CD4-positive, alpha-beta T cell treated with Interleukin-17A for 1 hour (primary cell): ENCODE results near the gene ZDHHC3.

ENCODE experiments used
- DNase-seq: peaks from one replicate; pipeline ENCODE4 v3.0.0-alpha.2; 2020

ZDHHC3 gene

DNA sequence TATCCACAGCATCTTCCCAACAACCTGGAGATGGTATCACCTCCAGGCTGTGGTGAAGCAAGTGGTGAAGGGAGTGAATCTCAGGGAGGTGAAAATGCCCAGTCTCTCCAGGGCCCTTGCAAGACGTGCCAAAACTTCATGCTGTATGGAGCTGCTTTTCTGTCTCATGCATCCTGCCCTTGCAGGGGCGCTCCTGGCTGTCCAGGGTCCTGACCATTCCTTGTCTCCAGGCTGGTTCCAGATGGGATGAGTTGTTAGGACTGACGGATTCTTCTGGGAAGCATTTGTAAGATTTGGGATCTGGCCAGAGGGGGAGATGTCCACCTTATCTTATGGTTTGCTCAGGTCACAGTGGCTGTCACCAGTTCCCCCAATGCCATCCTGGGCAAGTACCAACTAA lies 85.7 kb downstream of the ZDHHC3 start:
- no peak for DNase-seq

DNA sequence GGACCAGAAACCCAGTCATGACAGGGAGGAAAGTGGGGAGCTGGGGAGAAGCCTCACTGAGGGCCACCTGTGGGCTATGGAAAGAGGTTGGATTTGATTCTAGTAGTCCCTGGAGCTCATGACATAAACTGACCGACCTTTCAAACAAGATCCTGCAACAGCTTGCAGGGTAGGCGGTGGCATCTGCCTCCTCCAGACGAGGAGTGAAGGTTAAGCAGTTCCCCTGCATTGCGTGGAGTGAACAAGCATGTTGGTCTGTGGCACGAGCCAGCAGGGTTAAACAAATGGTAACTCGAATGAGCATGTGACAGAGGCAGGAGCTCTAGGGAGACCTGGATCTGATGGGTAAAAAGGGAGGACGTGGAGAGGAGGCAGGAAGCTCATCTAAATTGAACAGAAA lies 88.9 kb downstream of the ZDHHC3 start:
- no peak for DNase-seq

DNA sequence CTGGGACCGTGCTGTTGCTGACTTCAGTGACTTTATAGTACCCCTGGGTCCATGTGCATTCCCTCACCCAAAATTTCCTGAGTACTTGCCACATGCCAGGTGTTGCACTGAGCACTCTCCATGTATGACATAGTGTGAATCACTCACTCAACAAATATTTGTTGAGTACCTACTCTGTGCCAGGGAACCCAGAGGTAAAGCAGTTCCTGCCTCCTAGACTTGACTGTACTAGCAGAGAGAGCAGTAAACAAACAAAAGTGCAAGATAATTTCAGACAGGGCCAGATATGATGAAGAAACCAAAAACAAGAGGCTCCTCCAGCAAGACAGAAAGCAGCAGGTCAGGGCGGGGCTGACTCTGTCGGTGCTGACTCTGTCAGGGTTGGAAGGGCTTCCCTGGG lies 89.4 kb downstream of the ZDHHC3 start:
- no peak for DNase-seq

DNA sequence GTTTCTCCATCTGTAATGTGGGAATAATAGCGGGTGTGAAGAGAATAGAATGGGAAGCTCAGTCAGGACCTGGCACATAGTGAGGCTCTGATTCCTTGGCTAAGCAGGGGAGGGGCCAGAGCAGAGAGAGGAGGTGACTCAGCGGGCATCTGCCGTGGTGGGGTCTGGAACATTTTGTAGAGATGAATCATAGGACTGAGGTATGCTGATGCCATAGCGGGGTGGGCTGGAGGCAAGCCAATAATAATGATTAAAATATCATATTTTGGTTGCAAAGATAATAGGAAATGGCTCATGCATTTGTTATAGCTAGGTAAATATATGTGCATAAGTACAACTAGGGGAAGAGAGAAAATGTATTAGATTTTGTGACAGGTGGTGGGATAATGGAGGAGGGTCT lies 90.4 kb downstream of the ZDHHC3 start:
- no peak for DNase-seq

DNA sequence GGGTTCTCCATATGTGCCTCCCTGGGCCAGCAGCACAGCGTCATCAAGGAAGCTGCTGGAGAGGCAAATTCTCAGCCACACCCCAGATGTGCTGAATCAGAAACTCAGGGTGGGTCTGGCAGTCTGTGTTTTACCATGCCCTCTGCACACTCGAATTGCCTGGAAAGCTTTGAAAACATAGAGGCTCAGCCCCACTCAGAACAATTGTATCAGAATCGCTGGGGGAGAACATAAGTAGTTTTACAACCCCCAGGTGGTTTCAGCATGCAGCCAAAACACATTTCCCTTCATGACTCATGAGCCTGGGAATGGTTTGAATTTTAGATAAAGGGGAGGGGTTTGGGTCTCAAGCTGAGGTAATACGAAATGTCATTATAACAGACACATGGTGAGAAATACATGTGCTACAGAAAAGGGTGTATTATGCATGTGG lies 92.0 kb downstream of the ZDHHC3 start:
- DNase-seq = no peak

DNA sequence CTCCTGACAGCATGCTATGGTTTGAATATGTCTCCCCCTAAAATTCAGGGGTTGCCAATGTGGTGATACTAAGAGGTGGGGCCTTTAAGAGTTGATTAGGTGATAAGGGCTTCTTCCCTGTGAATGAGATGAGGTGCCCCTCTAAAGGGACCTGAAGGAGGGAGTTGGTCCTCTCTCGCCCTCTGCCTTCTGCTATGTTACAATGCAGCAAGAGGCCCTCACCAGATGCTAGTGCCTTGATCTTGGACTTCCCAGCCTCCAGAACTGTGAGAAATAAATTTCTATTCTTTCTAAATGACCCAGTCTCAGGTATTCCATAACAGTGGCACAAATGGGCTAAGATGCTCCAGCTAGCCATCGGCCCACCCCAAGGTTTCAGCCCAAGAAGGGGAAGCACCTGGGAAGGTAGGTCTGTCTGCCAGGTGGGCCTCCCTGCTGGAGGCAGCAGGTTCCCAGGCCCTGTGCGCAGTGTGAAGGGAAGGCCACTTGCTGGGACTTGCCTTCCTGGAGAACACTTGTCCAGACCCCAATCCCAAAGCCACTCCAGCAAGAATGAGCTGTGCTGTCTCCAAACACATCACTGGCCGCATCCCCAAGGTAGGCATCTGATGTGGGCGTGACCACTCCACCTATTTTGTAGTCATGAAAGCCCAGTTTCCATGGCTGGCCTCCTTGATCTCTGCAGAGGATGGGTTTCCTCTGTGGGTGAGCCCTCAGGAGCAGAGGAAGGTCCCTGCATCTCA lies 92.6 kb downstream of the ZDHHC3 start:
- no peak for DNase-seq

DNA sequence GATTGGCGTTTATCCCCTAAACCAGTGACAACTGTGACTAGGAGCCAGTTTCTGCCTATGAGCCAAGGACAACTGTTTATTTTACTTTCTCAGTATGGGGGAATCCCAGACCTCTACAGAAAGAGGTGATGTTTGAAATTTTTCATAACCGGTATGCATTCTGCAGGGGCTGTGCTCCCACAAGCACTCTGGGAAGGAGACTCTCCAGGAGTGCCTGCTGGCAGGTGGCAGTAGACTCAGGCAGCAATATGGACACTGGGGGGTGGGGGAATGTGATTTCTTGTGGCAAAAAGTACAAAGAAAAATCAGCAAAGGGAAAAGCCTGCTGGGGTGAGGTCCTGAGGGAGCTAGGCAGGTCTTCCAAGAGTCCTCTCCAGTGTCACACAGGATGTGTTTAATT lies 95.7 kb downstream of the ZDHHC3 start:
- no peak for DNase-seq

DNA sequence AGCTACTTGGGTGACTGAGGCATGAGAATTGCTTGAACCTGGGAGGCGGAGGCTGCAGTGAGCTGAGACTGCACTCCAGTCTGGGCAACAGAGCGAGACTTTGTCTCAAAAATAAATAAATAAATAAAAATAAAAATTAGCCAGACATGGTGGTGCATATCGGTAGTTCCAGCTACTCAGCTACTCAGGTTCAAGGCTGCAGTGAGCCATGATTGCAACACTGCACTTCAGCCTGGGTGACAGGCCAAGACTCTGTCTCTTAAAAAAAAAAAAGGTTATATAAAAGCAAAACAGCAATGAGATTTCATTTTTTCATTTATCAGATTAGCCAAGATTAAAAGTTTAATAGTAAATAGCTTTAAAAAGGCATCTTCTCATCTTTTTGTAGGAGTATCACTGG lies 98.6 kb downstream of the ZDHHC3 start:
- DNase-seq = no peak

DNA sequence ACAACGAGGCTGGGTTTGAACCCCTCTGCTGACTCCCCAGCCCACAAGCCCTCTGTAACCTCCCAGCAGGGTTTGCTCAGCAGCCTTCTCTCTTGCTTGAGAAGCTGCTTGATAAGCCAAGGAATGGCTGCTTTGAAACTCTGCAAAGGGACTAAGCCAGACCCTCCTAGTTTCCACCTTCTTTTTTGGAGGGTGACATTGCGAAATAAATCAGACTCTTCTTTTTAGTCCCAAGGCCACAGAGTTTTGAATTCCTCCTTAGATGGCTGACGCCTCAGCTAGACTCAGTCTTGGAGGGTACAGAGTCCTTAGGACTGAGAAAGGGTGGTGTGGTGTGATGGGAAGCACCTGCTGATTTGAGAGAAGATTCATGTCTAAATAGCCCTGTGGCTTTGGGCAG lies 100.4 kb downstream of the ZDHHC3 start:
- no peak for DNase-seq
